Fibroblast of lung (primary cell): Measurements from ENCODE around the gene GPR37L1. TPM values are rescaled to one million over a fixed set of nuclear protein-coding genes. Genes with fewer than 3 reads are reported as not detected.

ENCODE experiments used
- DNase-seq, 2 donors: peaks; one replicate each; pipeline versions ENCODE4 v3.0.0 to v3.0.0-alpha.2; 2010; ENCODE audit warnings: low read depth in 2 of 2
- H2AFZ ChIP-seq: 2 replicates; pipeline ENCODE4 v1.5.1; 2012; ENCODE audit warnings: low read length, control low read depth, inconsistent platforms
- H3K27ac ChIP-seq: 2 replicates; pipeline ENCODE4 v1.5.1; 2011; ENCODE audit warnings: low read length, control low read depth; ENCODE audit not compliant: insufficient read depth
- H3K27me3 ChIP-seq: 2 replicates; pipeline ENCODE4 v1.5.1; 2011; ENCODE audit warnings: mild to moderate bottlenecking, low read length; ENCODE audit not compliant: control insufficient read depth, insufficient read depth
- H3K36me3 ChIP-seq: 2 replicates; pipeline ENCODE4 v1.5.1; 2011; ENCODE audit warnings: low read length; ENCODE audit not compliant: control insufficient read depth, insufficient read depth
- H3K4me1 ChIP-seq: 2 replicates; pipeline ENCODE4 v1.5.1; 2011; ENCODE audit warnings: low read length; ENCODE audit not compliant: control insufficient read depth, insufficient read depth; ENCODE audit errors: extremely low read depth
- H3K4me2 ChIP-seq: 2 replicates; pipeline ENCODE4 v1.5.1; 2011; ENCODE audit warnings: low read length, control low read depth; ENCODE audit not compliant: insufficient read depth; ENCODE audit errors: extremely low read depth
- H3K4me3 ChIP-seq, 4 experiments: fragments of 200-600 bp in 1 of 4; sonication (generic) in 1 of 4; replicated peaks in 1 of 4; 2 replicates each; pipeline ENCODE4 v1.5.1; 2011 to 2016; ENCODE audit warnings: low read length in 4 of 4, low read depth in 3 of 4, mild to moderate bottlenecking in 3 of 4, control low read depth in 2 of 4, inconsistent platforms in 1 of 4, mixed read lengths in 1 of 4; ENCODE audit not compliant: insufficient read depth in 1 of 4; ENCODE audit errors: control extremely low read depth in 1 of 4
- H3K79me2 ChIP-seq: 2 replicates; pipeline ENCODE4 v1.5.1; 2012; ENCODE audit warnings: mild to moderate bottlenecking, low read length, inconsistent platforms; ENCODE audit not compliant: control insufficient read depth, insufficient read depth
- H3K9ac ChIP-seq: 2 replicates; pipeline ENCODE4 v1.5.1; 2011; ENCODE audit warnings: mild to moderate bottlenecking, low read length, control low read depth; ENCODE audit not compliant: insufficient read depth
- H3K9me3 ChIP-seq: 2 replicates; pipeline ENCODE4 v1.5.1; 2012; ENCODE audit warnings: low read depth, low read length; ENCODE audit not compliant: control insufficient read depth, insufficient read depth
- H4K20me1 ChIP-seq: 2 replicates; pipeline ENCODE4 v1.5.1; 2011; ENCODE audit warnings: low read length; ENCODE audit not compliant: control insufficient read depth, insufficient read depth; ENCODE audit errors: extremely low read depth
- EZH2 ChIP-seq: IDR thresholded peaks from 2 replicates; pipeline ENCODE4 v1.5.1; 2012; ENCODE audit warnings: low read length, control low read depth, mild to moderate bottlenecking; ENCODE audit errors: missing control alignments
- polyA plus RNA-seq, 2 donors: library from polyadenylated mRNA; depleted of rRNA in 1 of 2; stranded (reverse) in 1 of 2; unstranded in 1 of 2; fragments of >200 nt; gene quantifications; 2 replicates each; pipeline ENCODE4 v1.2.1, GENCODE V29; 2011 to 2012; ENCODE audit warnings: missing spikeins in 1 of 2
- total RNA-seq: library from RNA; depleted of rRNA; stranded (reverse); fragments of >200 nt; gene quantifications from 2 replicates; pipeline ENCODE4 v1.2.1, GENCODE V29; 2014
- TF ChIP-seq, protein P1 (sequence below), 2 donors: IDR thresholded peaks in 1 of 2; conservative IDR thresholded peaks in 1 of 2; 1 replicate in 1 of 2; 2 replicates in 1 of 2; pipeline ENCODE4 v1.5.1; 2011 to 2012; ENCODE audit warnings: low read length in 2 of 2, control low read depth in 1 of 2, inconsistent platforms in 1 of 2, low read depth in 1 of 2, mild to moderate bottlenecking in 1 of 2

The GPR37L1 gene
- total and polyA plus RNA-seq, 2 donors (not counting 1 experiment from before 2014, with no cell fraction given), result not detected

DNA sequence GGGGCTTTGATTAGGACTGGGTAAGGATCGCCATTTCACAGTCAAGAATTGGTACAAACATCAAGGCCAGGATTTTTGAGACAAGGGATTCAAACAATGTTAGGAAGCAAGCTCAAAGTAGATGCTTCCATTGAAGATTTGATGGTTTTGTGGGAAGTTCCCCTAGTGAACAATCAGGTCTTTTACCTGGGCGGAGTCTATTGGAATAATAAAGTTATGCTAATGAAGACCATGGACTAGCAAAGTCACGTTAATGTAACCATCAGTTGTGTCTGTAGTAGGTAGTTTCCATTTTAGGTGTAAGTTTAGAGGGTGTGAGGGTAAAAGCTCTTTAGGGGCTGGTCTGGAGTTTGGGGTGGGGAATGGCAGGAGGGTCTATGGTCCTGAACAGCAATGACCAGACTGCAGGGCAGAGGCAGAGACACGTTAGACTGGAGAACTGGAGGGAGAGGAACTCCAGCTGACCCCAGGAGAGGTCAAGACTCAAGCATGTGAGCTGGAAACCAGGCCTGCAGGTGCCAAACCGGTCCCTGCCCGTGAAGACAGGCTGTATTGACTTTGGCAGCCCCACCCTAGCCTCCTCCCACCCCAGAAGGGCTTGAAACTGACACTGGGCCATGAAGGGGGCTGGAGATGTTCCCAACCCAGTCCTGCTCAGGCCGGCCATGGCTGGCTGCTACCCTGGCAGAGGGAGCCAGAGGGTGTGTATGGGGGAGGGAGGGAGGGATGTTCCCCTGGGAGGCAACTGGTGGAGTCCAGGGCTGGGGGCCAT is 36.0 kb upstream of the GPR37L1 start:
- TF ChIP-seq, protein P1, sequence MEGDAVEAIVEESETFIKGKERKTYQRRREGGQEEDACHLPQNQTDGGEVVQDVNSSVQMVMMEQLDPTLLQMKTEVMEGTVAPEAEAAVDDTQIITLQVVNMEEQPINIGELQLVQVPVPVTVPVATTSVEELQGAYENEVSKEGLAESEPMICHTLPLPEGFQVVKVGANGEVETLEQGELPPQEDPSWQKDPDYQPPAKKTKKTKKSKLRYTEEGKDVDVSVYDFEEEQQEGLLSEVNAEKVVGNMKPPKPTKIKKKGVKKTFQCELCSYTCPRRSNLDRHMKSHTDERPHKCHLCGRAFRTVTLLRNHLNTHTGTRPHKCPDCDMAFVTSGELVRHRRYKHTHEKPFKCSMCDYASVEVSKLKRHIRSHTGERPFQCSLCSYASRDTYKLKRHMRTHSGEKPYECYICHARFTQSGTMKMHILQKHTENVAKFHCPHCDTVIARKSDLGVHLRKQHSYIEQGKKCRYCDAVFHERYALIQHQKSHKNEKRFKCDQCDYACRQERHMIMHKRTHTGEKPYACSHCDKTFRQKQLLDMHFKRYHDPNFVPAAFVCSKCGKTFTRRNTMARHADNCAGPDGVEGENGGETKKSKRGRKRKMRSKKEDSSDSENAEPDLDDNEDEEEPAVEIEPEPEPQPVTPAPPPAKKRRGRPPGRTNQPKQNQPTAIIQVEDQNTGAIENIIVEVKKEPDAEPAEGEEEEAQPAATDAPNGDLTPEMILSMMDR (conservative IDR thresholded peaks at IDR 0.05 in 1 of 2, IDR thresholded peaks at IDR 0.05 in 1 of 2; ENCODE audit: low read depth in 1 of 2, low read length in 2 of 2), result no peak
- TF ChIP-seq EZH2, result no peak
- H3K79me2 ChIP-seq, result no peaks in the 10 kb centered on the region
- H3K27me3 ChIP-seq, result peaks cover 4% of the 10 kb centered on the region
- DNase-seq, result no peak
- H3K9me3 ChIP-seq, result no peaks in the 10 kb centered on the region
- H3K36me3 ChIP-seq, result no peaks in the 10 kb centered on the region
- no peak overlapping the region for H3K27ac ChIP-seq
- H3K4me1 ChIP-seq, result no peaks in the 10 kb centered on the region
- H4K20me1 ChIP-seq, result no peaks in the 10 kb centered on the region
- no peak overlapping the region for H2AFZ ChIP-seq
- no peak overlapping the region for H3K9ac ChIP-seq
- H3K4me3 ChIP-seq, result no peak overlapping the region
- no peak overlapping the region for H3K4me2 ChIP-seq

DNA sequence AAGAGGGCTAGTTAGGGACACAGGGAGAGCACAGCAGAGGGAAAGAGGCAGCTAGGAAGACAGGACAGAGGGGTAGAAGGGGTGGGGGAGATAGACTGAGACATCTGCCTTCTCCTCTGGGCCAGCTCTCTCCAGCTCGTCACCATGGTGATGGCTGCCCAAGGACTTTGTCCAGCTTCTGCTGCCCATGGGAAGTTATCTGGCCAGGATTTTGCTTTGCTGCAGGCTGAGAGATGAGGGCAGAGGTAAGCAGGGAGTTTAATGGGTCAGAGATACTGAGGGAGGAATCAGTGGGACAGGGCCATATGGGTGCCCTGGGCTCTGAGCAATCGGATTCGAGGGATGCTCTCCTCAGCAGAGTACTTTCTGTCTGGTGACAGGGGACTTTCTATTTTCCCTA is 34.5 kb upstream of the GPR37L1 start:
- Histone ChIP-seq H3K27me3 (peaks cover 4% of the 10 kb centered on the region), H3K79me2 (no peaks in the 10 kb centered on the region), H3K4me1 (no peaks in the 10 kb centered on the region), H3K4me2 (no peak overlapping the region), H3K9me3 (no peaks in the 10 kb centered on the region), H4K20me1 (no peaks in the 10 kb centered on the region), H3K36me3 (no peaks in the 10 kb centered on the region), H3K27ac (no peak overlapping the region), H2AFZ (no peak overlapping the region), H3K4me3 (no peak overlapping the region), H3K9ac (no peak overlapping the region)
- DNase-seq, result no peak
- TF ChIP-seq, protein P1 (conservative IDR thresholded peaks at IDR 0.05 in 1 of 2, IDR thresholded peaks at IDR 0.05 in 1 of 2; ENCODE audit: low read depth in 1 of 2, low read length in 2 of 2), result no peak
- TF ChIP-seq EZH2, result no peak

DNA sequence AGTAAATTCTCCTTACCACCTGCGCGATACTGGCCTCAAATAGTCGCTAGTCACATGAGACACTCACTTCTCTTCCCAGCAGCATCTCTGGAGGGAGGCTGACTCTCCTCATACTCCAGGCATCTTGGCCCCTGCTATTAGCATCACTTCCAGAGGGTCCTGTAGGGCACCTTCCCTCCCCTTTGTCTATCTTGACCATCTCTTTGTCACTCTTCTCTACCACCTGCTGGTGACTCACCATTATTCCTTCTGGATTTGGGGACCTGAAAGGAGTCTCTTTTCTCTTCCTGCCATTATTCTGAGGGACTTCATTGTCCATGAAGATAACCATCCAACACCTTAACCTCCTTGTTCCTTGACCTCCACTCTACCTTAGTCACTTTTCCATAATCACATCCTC is 31.7 kb upstream of the GPR37L1 start:
- no peak overlapping the region for H3K9ac ChIP-seq
- TF ChIP-seq EZH2, result no peak
- TF ChIP-seq, protein P1 (conservative IDR thresholded peaks at IDR 0.05 in 1 of 2, IDR thresholded peaks at IDR 0.05 in 1 of 2; ENCODE audit: low read depth in 1 of 2, low read length in 2 of 2), result no peak
- no peaks in the 10 kb centered on the region for H4K20me1 ChIP-seq
- no peak overlapping the region for H2AFZ ChIP-seq
- no peak for DNase-seq
- H3K27ac ChIP-seq, result no peak overlapping the region
- H3K27me3 ChIP-seq, result peaks cover 4% of the 10 kb centered on the region
- H3K79me2 ChIP-seq, result no peaks in the 10 kb centered on the region
- no peak overlapping the region for H3K4me2 ChIP-seq
- H3K4me3 ChIP-seq, result no peak overlapping the region
- no peaks in the 10 kb centered on the region for H3K36me3 ChIP-seq
- no peaks in the 10 kb centered on the region for H3K4me1 ChIP-seq
- H3K9me3 ChIP-seq, result no peaks in the 10 kb centered on the region
